ENCODE data around the gene ZBTB21.
"Not testable (repeated sequence)": the region's sequence is repeated elsewhere in the genome, so short reads cannot be mapped to it uniquely, and the experiment has no call there.

Gene ZBTB21

DNA sequence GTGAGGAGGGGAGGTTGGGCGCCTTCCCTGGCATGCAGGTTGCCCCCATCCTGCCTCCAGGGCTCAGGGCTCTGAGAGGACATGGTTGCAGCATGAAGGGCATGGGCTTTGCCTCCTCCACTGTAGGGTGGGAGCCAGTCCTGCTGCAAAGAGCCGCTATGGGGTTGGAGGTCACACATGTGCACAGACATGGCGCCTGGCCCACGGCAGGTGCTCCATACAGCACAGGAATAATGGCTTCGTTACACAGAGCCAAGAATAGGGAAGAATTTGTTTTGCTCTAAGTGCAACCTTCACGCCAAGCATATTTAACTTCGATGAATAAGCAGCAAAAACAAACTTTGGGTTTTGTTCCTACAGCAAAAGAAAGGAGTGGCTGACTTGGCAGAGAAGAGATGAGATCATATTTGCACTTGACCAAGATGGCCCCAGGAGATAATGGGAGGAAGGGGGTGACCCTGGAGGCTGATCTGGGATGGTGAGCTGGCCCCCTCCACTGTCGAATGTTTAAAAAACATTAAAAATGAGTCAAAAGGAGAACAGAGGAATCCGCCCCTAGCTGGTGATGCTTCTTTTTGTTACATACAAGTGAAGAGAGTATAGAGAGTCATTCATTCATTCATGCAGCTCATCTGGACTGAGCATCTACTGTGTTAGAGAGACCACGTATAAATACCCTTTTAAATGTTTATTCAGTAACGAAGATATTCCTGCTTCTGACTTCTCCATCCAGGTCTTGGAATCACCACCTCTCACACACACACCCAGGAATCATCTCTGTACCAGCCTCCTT is 43.9 kb downstream of the ZBTB21 start:
- DNase-seq, result no peak

DNA sequence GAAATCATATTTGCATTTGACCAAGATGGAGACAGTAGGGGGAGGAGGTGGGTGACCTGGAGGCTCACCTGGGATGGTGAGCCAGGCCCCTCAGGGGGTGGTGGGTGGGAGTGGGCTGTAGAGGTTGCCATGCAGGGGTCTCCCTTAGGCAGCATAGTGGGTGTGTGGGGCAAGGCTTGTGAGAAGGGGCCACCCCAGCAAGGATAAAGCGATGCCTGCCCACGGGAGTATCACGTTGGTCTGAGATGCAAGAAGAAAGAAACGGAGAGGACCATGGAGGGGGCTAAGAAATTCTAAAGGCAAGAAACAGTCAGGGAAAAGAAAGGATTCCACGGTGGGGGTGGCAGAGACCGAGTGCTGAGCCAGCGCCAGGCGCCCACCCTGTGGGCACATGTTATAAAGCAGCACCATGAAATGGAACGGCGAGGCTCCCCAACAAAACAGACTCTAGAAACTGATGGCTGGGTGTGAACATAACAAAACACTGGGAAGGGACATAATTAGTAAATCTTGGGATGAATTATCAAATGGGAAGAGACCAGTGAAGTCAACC is 44.6 kb downstream of the ZBTB21 start:
- no peak for DNase-seq

DNA sequence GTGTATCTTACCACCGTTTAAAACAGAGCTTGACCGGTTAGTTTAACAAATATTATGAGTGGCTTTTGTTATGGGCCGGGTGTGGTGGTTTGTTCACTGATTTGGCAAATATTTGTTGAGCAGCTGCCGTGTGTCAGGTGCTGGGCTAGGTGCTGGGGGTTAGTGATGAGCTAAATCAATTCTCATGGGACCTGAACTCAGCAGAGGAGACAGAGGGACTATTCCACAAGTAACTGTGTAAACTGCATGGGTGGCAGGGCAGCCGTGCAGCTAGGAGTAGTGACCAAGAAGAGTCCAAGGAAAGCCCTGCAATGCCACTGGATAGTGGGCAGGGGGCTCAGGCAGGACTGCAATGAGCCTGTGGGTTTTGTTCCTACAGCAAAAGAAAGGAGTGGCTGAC is 45.1 kb downstream of the ZBTB21 start:
- no peak for DNase-seq

DNA sequence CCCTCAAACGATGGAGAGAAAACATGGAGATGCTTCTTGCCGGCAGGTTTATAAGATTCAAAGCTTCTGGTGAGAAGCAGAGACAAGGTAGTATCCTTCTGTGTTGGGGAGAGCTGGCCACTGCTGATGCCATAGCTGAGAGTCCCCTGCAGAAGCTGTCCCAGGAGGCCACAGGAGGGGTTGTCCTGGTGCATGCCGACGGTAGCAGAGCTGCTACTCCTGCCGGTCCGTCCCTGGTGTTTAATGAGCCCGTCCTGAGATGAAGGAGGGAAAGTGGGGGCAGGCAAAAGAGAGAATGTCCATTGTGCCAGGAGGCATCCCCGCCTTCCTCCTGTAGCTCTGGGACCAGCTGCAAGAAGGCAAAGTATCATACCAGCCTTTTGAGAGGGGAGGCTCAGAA is 46.0 kb downstream of the ZBTB21 start:
- DNase-seq, result no peak

DNA sequence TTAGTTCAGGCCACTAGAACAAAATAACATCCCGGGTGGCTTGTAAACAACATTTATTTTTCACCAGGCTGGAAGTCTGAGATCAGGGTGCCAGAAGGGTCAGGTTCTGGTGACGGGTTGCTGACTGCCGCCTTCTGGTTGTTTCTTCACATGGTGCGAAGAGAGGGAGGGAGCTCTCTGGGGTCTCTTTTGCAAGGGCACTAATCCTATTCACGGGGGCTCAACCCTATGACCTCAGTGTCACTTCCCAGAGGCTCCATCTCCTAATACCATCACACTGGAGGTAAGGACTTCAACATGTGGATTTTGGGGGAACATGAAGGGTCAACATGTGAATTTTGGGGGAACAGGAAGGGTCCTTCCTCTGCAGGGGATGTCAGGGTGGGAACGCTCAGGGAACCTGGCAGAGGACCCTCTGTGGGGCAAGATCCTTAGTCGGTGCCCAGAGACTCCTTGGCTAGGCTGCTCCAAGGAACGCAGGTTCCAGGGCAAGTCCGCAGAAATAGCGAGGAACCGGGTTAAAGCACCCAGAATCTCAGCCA is 47.7 kb downstream of the ZBTB21 start:
- DNase-seq, result no peak

DNA sequence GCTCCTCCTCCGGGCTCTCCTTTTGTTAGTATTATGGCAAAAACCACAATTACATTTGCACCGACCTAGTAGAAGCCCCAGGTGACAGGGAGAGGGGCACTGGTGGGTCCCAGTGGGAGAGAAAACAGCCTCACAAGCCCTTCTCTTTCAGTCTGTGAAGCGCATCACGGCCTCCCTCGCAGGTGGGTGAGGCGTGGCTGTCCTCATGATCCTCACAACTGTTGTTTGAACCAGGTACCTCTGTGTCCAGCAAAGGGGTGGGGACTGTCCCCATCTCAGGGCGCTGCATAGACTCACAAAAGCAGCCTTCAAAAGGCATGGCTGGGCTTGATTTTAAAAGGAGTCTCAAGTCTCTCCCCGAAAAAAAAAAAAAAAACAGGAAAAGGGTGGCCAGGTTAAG is 48.4 kb downstream of the ZBTB21 start:
- no peak for DNase-seq

DNA sequence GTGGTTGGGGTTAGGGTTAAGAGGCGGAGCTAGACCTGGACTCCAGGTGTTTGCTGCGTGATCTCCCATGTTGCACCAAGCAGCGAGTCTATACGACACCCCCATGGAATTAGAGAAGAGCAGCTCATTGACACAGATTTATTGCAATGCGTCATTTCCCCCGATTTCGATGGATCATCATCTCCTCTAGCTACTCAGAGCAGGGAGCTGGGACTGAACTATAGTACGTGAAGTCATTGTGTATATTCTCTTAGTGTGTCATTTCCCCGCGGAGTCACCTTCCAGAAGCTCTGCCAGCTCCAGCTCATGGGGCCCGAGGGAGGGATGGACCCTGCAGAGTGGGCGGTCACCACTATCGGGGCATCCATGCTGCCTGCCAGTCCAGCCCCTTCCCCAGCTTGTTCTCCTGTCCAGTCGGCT is 48.9 kb downstream of the ZBTB21 start:
- peak; percentile 71 for DNase-seq

DNA sequence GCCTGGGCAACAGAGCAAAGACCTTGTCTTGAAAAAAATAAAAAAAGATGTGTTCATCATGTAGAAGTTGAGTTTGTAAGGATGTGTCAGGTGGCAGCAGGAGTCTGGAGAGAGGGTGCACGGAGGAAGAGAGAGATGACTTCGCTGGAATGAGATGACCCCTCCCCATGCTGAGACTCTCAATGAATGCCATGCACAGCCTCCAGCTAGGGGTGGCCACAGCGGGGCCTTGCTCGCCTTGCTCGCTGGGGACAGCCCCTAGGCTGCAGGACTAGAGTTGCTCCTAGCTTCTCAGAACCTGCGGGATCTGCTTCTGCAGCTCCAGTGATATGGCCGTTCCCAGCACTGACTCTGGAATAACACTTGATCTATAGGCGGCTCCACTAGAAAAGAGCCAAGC is 49.8 kb downstream of the ZBTB21 start:
- DNase-seq, result no peak

DNA sequence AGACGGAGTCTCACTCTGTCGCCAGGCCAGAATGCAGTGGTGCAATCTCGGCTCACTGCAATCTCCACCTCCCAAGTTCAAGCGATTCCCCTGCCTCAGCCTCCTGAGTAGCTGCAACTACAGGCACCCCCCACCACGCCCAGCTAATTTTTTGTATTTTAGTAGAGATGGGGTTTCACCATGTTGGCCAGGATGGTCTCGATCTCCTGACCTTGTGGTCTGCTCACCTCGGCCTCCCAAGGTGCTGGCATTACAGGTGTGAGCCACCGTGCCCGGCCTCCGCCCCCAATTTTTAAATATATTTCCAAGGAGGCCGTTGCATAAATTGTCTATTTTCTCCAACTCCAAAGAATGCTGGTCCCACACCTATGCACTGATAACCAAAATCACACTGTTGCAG is 50.5 kb downstream of the ZBTB21 start:
- DNase-seq, result not testable (repeated sequence)

DNA sequence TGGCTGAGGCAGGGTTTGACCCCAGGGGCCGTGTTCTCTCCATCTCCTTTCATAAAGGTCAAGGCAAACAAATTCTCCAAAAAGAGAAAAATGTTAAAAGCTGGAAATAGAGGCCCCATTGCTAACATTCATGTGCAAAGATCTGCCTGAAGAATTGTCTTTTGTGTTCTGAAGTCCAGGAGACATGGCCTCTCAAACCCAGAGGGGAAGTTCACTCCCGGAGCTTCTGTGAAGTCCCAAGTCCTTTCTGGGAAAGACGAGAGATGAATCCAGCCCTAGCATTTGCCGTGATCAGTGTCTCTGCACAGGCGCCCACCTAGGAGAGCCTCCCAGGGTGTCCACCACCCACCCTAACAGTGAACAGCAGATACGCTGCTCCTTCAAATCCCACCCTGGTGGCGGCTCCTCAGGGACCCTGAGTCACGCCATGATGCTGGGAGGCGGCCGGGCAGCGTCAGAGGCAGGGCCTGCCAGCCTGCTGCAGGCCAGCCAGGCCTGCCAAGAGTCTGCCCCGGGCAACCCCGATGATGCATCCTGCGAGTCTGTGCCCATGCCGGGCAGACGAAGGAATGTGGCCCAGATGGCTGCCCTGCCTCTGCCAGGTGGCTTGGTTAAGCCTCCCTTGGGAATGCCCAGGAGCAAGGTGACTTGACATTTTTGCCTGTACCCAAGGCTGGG is 51.1 kb downstream of the ZBTB21 start:
- DNase-seq, result no peak

DNA sequence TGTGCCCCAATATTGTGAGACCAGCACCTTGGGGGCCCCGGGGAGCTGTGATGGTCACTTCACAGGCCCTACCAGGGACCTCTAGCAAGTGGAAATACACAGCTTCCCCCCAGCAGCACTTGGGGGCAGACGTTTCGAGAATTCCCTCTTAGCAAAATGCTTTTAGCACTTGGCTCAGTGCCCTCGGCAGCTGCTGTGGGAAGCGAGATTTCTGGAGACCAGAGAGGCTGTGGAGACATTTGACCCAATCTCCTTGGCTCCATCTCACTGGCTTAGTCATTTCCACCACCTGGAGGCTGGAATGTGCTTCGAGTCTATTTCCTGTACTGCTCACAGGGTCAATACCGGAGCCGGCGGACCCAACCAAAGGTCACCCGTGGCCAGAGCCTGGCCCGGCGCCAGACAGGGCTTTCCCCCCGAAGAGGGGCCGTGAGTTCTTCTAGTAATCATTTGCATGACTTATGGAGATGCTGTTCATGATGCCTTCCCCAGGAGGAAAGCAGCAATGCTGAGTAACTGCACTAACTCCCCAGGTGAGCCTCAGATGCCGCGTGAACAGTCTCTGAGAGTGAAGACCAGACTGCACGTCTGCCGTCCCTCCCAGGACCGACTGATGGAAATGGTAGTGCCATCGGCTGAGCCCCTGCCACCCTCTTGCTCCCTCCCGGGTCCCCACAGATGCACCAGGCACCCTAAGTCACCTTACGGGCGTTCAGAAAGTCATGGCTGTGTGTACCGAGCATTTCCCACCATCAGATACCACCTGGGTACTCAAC is 52.0 kb downstream of the ZBTB21 start:
- peak; percentile 88 for DNase-seq

DNA sequence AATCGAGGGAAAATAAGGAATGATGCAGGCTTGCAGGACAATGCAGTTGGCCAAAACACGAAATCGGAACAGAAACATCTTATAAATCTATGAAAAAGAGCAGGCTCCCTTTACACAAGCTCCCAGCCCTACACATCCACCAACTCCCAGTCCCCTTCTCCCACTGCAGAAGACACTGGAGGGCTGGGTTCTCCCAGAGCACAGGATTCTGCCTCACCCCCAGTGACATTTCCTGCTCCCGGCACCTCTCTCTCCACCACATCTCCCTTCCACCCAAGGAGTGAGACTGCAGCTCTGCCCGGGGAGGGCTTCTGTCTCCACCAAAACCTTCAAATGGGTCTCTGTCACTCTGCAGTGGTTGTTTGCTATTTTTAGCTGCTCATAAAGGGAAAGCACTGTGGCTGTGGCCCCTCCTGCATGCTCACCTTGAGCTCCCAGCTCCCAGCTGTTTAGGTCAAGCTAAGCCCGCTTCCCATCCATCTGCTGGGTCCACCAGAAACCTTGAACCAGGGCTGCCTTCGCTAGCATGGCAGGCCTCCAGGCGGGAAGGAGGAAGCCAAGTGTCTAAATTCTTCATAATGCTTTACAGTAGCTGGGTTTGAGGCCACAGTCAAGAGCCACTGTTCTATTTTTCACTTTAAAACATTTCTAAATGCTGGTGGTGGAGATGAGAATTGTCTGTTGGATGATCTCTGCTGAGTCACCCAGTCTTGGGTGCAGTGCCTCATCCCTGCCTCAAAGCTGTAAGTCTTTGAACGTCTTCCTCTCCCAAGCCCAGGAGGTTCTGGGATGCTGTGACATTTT is 53.0 kb downstream of the ZBTB21 start:
- peak; percentile 78 for DNase-seq

DNA sequence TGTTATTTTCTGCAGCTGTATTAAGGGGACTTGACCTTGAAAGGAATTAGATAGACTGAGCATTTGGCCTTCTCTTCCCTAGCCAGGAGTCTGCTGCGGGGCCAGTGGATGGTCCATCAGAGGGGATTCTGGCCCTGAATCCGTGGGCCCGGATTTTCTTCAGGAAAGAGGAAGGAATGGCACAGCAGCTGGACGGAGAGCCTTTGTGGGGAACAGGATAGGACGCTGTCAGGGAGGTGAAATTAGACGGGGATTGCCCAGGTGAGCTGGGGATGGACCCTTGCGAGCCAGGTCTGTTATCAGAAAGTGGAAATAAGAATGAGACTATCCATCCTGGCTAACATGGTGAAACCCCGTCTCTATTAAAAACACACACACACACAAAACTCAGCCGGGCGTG is 54.6 kb downstream of the ZBTB21 start:
- no peak for DNase-seq

DNA sequence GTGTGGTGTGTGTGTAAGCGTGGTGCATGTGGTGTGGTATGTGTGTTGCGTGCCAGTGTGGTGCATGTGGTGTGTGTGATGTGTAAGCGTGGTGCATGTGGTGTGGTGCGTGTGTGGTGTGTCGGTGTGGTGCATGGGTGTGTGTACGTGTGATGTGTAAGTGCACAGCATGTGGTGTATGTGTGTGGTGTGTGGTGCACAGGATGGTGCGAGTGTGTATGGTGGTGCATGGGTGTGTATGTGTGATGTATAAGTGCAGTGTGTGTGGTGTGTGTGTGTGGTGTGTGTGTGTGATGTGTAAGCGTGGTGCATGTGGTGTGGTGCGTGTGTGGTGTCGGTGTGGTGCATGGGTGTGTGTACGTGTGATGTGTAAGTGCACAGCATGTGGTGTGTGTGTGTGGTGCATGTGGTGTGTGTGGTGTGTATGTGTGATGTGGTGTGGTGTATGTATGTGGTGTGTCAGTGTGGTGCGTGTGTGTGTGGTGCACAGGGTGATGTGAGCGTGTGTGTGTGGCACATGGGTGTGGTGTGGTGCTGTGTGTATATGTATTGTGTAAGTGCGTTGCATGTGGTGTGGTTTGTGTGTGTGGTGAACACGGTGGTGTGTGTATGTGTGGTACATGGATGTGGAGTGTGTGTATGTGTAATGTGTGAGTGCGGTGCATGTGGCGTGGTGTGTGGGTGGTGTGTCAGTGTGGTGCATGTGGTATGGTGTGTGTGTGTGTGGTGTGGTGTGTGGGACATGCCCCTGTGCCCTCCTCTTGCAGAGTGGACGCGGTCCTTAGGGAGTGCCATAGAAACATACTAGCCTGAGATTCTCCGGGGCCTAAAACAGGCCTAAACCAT is 55.3 kb downstream of the ZBTB21 start:
- DNase-seq, result no peak

DNA sequence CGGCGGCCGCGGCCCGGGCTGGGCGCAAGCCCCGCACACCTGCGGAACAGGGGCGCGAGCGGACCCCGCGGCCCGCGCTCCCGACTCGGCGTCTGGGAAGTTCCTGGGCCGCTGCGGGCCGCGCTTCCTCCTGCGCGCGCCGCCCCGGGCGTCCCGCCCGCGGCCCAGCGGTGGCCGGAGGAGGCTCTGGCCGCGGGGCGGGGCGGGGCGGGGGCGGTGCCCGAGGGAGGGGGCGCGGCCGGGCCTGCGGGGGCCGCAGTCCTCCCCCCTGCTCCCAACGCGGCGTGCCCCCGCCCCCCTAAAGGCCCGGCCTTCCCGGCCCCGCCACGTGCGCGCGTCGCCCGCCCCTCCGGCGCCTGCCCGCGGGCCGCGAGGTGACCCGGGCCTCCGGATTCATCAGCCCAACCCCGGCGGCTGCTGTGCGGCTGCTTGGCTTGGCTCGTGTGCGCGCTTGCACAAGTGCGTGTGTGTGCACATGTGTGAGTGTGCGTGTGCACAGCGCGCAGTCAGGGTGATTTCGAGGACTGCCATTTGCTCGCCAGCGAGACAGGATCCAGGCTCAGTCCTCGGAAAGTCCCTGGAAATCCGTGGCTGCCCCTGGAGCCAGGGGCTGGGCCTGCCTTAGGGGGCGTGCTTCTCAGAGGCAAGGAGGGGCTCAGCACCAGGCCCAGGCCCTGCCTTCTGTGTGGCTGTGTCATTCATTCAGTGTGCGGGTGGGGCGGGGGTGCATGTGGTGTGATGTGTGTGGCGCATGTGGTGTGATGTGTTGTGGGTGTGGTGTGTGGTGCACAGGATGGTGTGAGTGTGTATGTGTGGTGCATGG is 56.1 kb downstream of the ZBTB21 start, which contains the start of gene C2CD2:
Gene C2CD2, minus strand, starts transcription at position 188 of the 823 bp plus-strand sequence. CDS start 370 bp downstream, outside the sequence.
- peak; percentile 80 for DNase-seq

DNA sequence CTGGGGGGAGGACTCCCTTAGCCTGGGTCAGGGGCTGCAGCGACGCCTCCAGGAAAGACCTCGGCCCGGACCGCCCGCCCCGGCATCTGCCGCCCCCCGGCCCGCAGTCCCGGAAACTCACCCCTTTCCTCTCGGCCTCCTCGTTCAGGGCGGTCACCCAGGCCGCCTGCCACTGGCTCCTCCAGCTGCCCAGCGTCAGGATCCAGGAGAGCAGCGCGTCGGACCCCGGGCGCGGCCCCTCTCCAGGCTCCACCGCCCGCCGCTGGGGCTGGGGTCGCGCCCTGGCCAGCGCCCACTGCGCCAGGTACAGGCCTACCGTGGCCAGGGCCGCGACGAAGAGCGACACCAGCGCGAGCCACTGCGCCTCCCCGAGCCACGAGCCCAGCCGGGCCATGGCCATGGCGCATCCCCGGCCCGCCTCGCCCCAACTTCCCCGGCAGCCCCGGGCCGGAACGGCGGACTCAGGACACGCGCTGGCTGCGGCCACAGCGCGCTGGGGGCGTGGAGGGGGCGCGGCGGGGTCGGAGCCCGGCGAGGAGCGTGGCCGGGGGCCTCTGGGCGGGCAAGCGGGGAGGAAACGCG is 56.8 kb downstream of the ZBTB21 start:
- DNase-seq, result no peak

DNA sequence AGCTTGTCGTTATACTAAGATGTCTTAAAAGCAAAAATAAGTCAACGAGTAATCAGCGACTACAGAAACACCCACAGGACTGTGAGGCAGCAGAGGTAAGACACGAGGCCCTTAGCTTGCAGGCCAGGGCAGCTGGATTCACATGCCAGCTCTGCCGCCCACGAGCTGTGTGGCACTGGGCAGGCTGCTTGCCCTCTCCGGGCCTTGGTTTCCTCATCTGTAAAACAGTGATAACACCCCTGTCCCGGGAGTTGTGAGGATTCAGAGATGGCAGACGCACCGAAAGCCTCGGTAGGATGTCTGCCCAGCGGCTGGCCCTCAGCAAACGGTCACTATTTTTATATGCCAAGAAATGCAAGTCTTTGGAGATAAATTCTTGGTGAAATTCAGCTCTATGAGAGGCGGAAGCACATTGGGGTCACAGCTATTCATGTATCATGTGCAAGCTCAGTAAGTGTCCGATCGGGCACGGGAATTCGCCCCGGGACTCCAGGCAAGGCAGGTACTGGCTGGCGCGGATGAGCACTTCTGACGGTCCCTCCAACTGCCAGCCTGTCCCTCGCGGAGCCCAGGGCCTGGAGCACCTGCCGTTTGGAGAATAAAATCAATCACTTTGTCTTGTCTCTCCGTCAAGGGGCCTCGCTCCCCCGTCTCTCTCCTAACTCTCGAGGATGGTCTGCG is 57.5 kb downstream of the ZBTB21 start:
- DNase-seq, result no peak

DNA sequence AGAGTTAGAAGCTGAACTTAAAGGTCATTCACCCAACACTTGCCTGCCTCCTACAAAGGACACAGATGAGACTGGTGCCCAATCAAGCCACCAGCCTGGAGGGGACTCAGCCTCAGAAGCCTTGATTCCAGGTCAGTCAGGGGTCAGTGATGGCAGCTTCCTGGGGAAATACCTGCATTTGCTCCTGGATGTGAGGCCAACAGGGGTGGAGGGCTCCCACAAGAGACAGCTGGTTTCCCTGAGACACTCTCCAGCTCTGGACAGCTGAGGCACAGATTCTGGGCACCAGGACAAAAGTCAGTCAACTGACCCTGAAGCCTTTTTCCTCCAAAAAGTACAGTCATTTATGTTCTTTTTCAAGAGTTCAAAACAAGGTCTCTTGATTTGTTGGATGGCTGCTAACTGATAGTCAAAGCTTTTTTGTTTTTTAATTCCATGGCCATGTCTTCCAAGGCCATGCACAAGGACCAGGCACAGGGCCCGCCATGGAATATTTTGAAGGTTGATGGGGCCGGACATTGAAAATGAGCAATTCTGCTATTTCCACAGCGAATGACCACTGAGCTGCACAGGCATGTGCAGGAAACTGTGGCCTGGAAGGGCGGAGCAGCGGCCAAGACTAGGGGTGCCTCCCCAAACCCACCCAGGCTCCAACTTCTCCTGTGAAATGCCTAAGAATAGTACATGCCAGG is 58.1 kb downstream of the ZBTB21 start:
- no peak for DNase-seq

DNA sequence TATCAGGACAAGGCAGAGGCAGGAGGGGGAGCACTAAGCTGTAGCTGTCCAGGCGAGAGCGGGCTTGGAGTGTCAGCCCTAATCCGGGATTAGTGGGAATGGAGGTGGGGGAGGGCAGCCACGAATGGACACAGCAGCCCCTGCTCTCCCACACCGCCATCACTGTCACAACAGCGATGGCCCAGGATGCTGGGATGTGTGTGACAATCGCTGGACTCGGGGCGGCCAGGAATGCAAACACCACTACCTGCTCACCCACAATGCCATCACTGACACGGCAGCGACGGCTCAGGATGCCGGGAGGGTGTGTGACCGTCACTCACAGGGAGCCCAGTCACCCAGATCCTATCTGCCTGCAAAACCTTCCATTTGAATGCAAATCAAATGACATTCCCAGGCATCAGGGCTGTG is 59.2 kb downstream of the ZBTB21 start:
- DNase-seq, result no peak

Data from fibroblast of skin of right quadriceps (primary cell).